GM23338 (cell line): ENCODE results near the gene ICAM5. TPM values are rescaled to one million over a fixed set of nuclear protein-coding genes. Genes with fewer than 3 reads are reported as not detected.

ENCODE experiments used
- ATAC-seq: fragments of 200-7000 bp; cut with Tn5 transposase; 3 replicates; pipeline ENCODE4 v1.9.1; 2020
- DNase-seq: peaks from one replicate; pipeline ENCODE4 v3.0.0-alpha.2; 2015; ENCODE audit warnings: low spot score
- H2AFZ ChIP-seq: fragments of 200-600 bp; sonication (generic); 2 replicates; pipeline ENCODE4 v1.8.0; 2016; ENCODE audit warnings: antibody characterized with exemption, mild to moderate bottlenecking, moderate library complexity
- H3F3A ChIP-seq: fragments of 200-600 bp; sonication (generic); replicated peaks from 2 replicates; pipeline ENCODE4 v1.8.0; 2017; ENCODE audit warnings: antibody characterized with exemption, mixed run types, low read depth
- H3K27ac ChIP-seq: fragments of 200-600 bp; sonication (generic); 2 replicates; pipeline ENCODE4 v1.6.1; 2016; ENCODE audit warnings: low read depth
- H3K27me3 ChIP-seq: fragments of 200-600 bp; sonication (generic); 2 replicates; pipeline ENCODE4 v1.8.0; 2016; ENCODE audit warnings: mild to moderate bottlenecking, mixed run types, moderate library complexity; ENCODE audit not compliant: insufficient read depth
- H3K36me3 ChIP-seq: fragments of 200-600 bp; sonication (generic); 2 replicates; pipeline ENCODE4 v1.8.0; 2016; ENCODE audit warnings: mild to moderate bottlenecking; ENCODE audit not compliant: insufficient read depth
- H3K4me1 ChIP-seq: fragments of 200-600 bp; sonication (generic); 2 replicates; pipeline ENCODE4 v1.8.0; 2016; ENCODE audit warnings: mild to moderate bottlenecking, moderate library complexity; ENCODE audit not compliant: insufficient read depth
- H3K4me2 ChIP-seq: fragments of 200-600 bp; sonication (generic); 2 replicates; pipeline ENCODE4 v1.7.1; 2017; ENCODE audit warnings: mixed run types
- H3K4me3 ChIP-seq: fragments of 200-600 bp; sonication (generic); 2 replicates; pipeline ENCODE4 v1.6.1; 2016; ENCODE audit warnings: mixed run types
- H3K79me2 ChIP-seq: fragments of 200-600 bp; sonication (generic); replicated peaks from 2 replicates; pipeline ENCODE4 v1.8.0; 2017; ENCODE audit warnings: mild to moderate bottlenecking; ENCODE audit not compliant: insufficient read depth
- H3K9me2 ChIP-seq: fragments of 200-600 bp; sonication (generic); 2 replicates; pipeline ENCODE4 v1.8.0; 2017; ENCODE audit not compliant: insufficient read depth
- H4K20me1 ChIP-seq: fragments of 200-600 bp; sonication (generic); replicated peaks from 2 replicates; pipeline ENCODE4 v1.8.0; 2017; ENCODE audit warnings: mild to moderate bottlenecking; ENCODE audit not compliant: insufficient read depth
- H3K27ac Mint-ChIP-seq: 2 replicates; pipeline ENCODE4 v1.8.0; 2020; ENCODE audit warnings: inconsistent platforms, mild to moderate bottlenecking, moderate library complexity, mixed read lengths
- H3K27me3 Mint-ChIP-seq: 3 replicates; pipeline ENCODE4 v1.8.0; 2022; ENCODE audit warnings: low read depth, mild to moderate bottlenecking, moderate library complexity, mixed read lengths, inconsistent platforms; ENCODE audit not compliant: insufficient read depth, poor library complexity
- H3K36me3 Mint-ChIP-seq: 3 replicates; pipeline ENCODE4 v1.8.0; 2021; ENCODE audit warnings: low read depth, mild to moderate bottlenecking, inconsistent platforms, moderate library complexity, mixed read lengths
- H3K4me1 Mint-ChIP-seq: 3 replicates; pipeline ENCODE4 v1.8.0; 2020; ENCODE audit warnings: mild to moderate bottlenecking, inconsistent platforms, mixed read lengths
- H3K4me3 Mint-ChIP-seq: 3 replicates; pipeline ENCODE4 v1.8.0; 2021; ENCODE audit warnings: moderate library complexity, mild to moderate bottlenecking, inconsistent platforms, mixed read lengths
- H3K9me3 Mint-ChIP-seq: 3 replicates; pipeline ENCODE4 v1.8.0; 2020; ENCODE audit warnings: moderate library complexity, mild to moderate bottlenecking, inconsistent platforms, mixed read lengths
- CREB1 ChIP-seq: fragments of 250-450 bp; sonication (Bioruptor Pico); IDR thresholded peaks from 2 replicates; pipeline ENCODE4 v1.5.0; 2020; ENCODE audit warnings: low read depth, mild to moderate bottlenecking, moderate library complexity
- EZH2 ChIP-seq: fragments of 200-600 bp; sonication (generic); IDR thresholded peaks from one replicate; pipeline ENCODE4 v1.8.0; 2017; ENCODE audit warnings: antibody characterized with exemption, mild to moderate bottlenecking, low read depth; ENCODE audit not compliant: unreplicated experiment
- EZH2phosphoT487 ChIP-seq: fragments of 200-600 bp; sonication (generic); IDR thresholded peaks from one replicate; pipeline ENCODE4 v1.8.1; 2018; ENCODE audit warnings: antibody characterized with exemption; ENCODE audit not compliant: unreplicated experiment
- JUNB ChIP-seq: IDR thresholded peaks from one replicate; pipeline ENCODE4 v1.6.1; 2016; ENCODE audit warnings: antibody characterized with exemption; ENCODE audit not compliant: unreplicated experiment
- NANOG ChIP-seq: IDR thresholded peaks from 2 replicates; pipeline ENCODE4 v1.6.1; 2016; ENCODE audit warnings: antibody characterized with exemption, borderline replicate concordance
- POLR2AphosphoS5 ChIP-seq: IDR thresholded peaks from 2 replicates; pipeline ENCODE4 v1.6.1; 2016; ENCODE audit warnings: antibody characterized with exemption, low read depth
- STAT1 ChIP-seq: IDR thresholded peaks from one replicate; pipeline ENCODE4 v1.6.1; 2016; ENCODE audit warnings: antibody characterized with exemption; ENCODE audit not compliant: unreplicated experiment
- ZNF114 ChIP-seq: fragments of 250-450 bp; sonication (Bioruptor Pico); IDR thresholded peaks from 2 replicates; pipeline ENCODE4 v1.5.0; 2020; ENCODE audit warnings: mild to moderate bottlenecking, moderate library complexity
- ZNF331 ChIP-seq: fragments of 250-450 bp; sonication (Bioruptor Pico); IDR thresholded peaks from 2 replicates; pipeline ENCODE4 v1.5.0; 2020; ENCODE audit warnings: low read depth, mild to moderate bottlenecking, moderate library complexity
- polyA plus RNA-seq: library from polyadenylated mRNA; unstranded; fragments of >200 nt; fragmentation: Nextera tagmentation; extraction: Ambion mirVana; gene quantifications from 2 replicates; pipeline ENCODE4 v1.2.1, GENCODE V29; 2016
- total RNA-seq: library from RNA; depleted of rRNA; stranded (reverse); fragments of >200 nt; shearing (Covaris generic); gene quantifications from 2 replicates; pipeline ENCODE4 v1.2.3, GENCODE V29; 2014
- TF ChIP-seq, protein P1 (sequence below), 2 experiments: fragments of 200-600 bp in 1 of 2; sonication (generic) in 1 of 2; conservative IDR thresholded peaks; 2 replicates each; pipeline versions ENCODE4 v1.5.1 to v1.6.1; 2016 to 2017; ENCODE audit warnings: antibody characterized with exemption in 2 of 2, low read depth in 2 of 2, mild to moderate bottlenecking in 2 of 2, moderate library complexity in 1 of 2
- TF ChIP-seq, protein P2 (sequence below): IDR thresholded peaks from 2 replicates; pipeline ENCODE4 v1.6.1; 2016; ENCODE audit warnings: antibody characterized with exemption
- TF ChIP-seq, protein P3 (sequence below): IDR thresholded peaks from one replicate; pipeline ENCODE4 v1.6.1; 2018; ENCODE audit warnings: antibody characterized with exemption; ENCODE audit not compliant: unreplicated experiment
- TF ChIP-seq, protein P4 (sequence below): fragments of 250-450 bp; sonication (Bioruptor Pico); IDR thresholded peaks from 2 replicates; pipeline ENCODE4 v1.5.0; 2020; ENCODE audit warnings: mild to moderate bottlenecking, moderate library complexity

The ICAM5 gene
- total and polyA plus RNA-seq, 2 experiments from 2014 or later = 0.47 to 4.6 TPM

DNA sequence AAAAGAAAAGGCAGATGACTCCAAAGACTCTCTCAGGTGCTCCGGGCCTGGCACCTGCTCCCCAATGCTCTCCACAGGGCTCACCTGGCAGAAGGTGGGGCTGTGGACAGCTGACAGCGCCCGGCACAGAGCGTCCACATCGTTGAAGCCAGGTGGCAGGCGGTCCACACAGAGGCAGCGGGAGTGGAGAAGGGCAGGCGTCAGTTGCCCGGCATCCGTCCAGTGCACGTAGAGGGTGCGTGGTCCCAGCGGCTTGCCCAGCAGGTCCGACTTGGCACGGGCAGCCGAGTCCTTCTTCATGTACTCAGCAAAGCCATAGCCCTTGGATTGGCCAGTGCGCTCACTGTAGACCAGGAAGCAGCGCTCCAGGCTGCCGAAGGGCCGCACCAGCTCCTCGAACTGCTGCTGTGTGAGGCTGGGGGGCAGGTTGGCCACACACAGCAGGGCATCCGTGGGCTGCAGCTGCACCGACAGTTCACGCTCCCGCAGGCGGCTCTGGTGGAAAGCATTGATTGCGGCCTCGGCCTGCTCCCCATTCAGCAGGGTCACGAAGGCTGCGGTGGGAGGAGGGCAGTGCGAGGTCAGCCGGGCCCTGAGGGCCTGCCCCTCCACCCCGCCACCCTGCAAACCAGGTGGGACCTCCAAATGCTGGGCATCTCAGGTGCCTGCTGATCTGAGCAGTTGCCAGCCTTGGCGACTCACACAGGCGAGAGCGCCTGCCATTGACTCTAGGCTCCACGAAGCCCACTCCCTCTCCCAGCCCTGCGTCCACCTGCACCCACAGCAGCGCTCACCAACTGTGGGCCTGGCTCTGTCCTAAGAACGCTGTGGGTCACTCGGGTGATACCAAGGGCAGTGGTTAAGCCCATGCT is 39.0 kb downstream of the ICAM5 start:
- no peak overlapping the region for H3K4me2 ChIP-seq
- Mint-ChIP-seq H3K4me3 (no peak overlapping the region), H3K27ac (no peak overlapping the region), H3K36me3 (peaks cover 62% of the 10 kb centered on the region), H3K4me1 (peaks cover 6% of the 10 kb centered on the region), H3K9me3 (no peaks in the 10 kb centered on the region), H3K27me3 (peaks cover 11% of the 10 kb centered on the region)
- H3K4me1 ChIP-seq = 0 out of 2 replicates have a peak, but pooled peaks cover 9% of the 10 kb centered on the region
- no peak for TF ChIP-seq POLR2AphosphoS5
- TF ChIP-seq CREB1 (CRISPR knock-in tag) = no peak
- no peak for TF ChIP-seq EZH2
- TF ChIP-seq JUNB = no peak
- TF ChIP-seq, protein P1, sequence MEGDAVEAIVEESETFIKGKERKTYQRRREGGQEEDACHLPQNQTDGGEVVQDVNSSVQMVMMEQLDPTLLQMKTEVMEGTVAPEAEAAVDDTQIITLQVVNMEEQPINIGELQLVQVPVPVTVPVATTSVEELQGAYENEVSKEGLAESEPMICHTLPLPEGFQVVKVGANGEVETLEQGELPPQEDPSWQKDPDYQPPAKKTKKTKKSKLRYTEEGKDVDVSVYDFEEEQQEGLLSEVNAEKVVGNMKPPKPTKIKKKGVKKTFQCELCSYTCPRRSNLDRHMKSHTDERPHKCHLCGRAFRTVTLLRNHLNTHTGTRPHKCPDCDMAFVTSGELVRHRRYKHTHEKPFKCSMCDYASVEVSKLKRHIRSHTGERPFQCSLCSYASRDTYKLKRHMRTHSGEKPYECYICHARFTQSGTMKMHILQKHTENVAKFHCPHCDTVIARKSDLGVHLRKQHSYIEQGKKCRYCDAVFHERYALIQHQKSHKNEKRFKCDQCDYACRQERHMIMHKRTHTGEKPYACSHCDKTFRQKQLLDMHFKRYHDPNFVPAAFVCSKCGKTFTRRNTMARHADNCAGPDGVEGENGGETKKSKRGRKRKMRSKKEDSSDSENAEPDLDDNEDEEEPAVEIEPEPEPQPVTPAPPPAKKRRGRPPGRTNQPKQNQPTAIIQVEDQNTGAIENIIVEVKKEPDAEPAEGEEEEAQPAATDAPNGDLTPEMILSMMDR (conservative IDR thresholded peaks at IDR 0.05; ENCODE audit: low read depth in 2 of 2) = no peak
- TF ChIP-seq, protein P2, sequence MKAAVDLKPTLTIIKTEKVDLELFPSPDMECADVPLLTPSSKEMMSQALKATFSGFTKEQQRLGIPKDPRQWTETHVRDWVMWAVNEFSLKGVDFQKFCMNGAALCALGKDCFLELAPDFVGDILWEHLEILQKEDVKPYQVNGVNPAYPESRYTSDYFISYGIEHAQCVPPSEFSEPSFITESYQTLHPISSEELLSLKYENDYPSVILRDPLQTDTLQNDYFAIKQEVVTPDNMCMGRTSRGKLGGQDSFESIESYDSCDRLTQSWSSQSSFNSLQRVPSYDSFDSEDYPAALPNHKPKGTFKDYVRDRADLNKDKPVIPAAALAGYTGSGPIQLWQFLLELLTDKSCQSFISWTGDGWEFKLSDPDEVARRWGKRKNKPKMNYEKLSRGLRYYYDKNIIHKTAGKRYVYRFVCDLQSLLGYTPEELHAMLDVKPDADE = no peak
- TF ChIP-seq NANOG = no peak
- TF ChIP-seq, protein P3, sequence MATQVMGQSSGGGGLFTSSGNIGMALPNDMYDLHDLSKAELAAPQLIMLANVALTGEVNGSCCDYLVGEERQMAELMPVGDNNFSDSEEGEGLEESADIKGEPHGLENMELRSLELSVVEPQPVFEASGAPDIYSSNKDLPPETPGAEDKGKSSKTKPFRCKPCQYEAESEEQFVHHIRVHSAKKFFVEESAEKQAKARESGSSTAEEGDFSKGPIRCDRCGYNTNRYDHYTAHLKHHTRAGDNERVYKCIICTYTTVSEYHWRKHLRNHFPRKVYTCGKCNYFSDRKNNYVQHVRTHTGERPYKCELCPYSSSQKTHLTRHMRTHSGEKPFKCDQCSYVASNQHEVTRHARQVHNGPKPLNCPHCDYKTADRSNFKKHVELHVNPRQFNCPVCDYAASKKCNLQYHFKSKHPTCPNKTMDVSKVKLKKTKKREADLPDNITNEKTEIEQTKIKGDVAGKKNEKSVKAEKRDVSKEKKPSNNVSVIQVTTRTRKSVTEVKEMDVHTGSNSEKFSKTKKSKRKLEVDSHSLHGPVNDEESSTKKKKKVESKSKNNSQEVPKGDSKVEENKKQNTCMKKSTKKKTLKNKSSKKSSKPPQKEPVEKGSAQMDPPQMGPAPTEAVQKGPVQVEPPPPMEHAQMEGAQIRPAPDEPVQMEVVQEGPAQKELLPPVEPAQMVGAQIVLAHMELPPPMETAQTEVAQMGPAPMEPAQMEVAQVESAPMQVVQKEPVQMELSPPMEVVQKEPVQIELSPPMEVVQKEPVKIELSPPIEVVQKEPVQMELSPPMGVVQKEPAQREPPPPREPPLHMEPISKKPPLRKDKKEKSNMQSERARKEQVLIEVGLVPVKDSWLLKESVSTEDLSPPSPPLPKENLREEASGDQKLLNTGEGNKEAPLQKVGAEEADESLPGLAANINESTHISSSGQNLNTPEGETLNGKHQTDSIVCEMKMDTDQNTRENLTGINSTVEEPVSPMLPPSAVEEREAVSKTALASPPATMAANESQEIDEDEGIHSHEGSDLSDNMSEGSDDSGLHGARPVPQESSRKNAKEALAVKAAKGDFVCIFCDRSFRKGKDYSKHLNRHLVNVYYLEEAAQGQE = no peak
- TF ChIP-seq ZNF331 (CRISPR knock-in tag) = no peak
- TF ChIP-seq EZH2phosphoT487 = no peak
- no peak for TF ChIP-seq ZNF114
- TF ChIP-seq, protein P4, sequence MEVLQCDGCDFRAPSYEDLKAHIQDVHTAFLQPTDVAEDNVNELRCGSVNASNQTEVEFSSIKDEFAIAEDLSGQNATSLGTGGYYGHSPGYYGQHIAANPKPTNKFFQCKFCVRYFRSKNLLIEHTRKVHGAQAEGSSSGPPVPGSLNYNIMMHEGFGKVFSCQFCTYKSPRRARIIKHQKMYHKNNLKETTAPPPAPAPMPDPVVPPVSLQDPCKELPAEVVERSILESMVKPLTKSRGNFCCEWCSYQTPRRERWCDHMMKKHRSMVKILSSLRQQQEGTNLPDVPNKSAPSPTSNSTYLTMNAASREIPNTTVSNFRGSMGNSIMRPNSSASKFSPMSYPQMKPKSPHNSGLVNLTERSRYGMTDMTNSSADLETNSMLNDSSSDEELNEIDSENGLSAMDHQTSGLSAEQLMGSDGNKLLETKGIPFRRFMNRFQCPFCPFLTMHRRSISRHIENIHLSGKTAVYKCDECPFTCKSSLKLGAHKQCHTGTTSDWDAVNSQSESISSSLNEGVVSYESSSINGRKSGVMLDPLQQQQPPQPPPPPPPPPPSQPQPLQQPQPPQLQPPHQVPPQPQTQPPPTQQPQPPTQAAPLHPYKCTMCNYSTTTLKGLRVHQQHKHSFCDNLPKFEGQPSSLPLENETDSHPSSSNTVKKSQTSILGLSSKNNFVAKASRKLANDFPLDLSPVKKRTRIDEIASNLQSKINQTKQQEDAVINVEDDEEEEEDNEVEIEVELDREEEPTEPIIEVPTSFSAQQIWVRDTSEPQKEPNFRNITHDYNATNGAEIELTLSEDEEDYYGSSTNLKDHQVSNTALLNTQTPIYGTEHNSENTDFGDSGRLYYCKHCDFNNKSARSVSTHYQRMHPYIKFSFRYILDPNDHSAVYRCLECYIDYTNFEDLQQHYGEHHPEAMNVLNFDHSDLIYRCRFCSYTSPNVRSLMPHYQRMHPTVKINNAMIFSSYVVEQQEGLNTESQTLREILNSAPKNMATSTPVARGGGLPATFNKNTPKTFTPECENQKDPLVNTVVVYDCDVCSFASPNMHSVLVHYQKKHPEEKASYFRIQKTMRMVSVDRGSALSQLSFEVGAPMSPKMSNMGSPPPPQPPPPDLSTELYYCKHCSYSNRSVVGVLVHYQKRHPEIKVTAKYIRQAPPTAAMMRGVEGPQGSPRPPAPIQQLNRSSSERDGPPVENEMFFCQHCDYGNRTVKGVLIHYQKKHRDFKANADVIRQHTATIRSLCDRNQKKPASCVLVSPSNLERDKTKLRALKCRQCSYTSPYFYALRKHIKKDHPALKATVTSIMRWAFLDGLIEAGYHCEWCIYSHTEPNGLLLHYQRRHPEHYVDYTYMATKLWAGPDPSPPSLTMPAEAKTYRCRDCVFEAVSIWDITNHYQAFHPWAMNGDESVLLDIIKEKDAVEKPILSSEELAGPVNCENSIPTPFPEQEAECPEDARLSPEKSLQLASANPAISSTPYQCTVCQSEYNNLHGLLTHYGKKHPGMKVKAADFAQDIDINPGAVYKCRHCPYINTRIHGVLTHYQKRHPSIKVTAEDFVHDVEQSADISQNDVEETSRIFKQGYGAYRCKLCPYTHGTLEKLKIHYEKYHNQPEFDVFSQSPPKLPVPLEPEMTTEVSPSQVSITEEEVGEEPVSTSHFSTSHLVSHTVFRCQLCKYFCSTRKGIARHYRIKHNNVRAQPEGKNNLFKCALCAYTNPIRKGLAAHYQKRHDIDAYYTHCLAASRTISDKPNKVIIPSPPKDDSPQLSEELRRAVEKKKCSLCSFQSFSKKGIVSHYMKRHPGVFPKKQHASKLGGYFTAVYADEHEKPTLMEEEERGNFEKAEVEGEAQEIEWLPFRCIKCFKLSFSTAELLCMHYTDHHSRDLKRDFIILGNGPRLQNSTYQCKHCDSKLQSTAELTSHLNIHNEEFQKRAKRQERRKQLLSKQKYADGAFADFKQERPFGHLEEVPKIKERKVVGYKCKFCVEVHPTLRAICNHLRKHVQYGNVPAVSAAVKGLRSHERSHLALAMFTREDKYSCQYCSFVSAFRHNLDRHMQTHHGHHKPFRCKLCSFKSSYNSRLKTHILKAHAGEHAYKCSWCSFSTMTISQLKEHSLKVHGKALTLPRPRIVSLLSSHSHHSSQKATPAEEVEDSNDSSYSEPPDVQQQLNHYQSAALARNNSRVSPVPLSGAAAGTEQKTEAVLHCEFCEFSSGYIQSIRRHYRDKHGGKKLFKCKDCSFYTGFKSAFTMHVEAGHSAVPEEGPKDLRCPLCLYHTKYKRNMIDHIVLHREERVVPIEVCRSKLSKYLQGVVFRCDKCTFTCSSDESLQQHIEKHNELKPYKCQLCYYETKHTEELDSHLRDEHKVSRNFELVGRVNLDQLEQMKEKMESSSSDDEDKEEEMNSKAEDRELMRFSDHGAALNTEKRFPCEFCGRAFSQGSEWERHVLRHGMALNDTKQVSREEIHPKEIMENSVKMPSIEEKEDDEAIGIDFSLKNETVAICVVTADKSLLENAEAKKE (CRISPR knock-in tag) = no peak
- no peak for TF ChIP-seq STAT1
- no peaks in the 10 kb centered on the region; the same call in 1 of the 2 replicates for H3F3A ChIP-seq
- peaks cover 19% of the 10 kb centered on the region; the same call in 1 of the 2 replicates for H3K36me3 ChIP-seq
- no peak overlapping the region for H3K4me3 ChIP-seq
- no peak overlapping the region for H2AFZ ChIP-seq
- no peak overlapping the region for H3K27ac ChIP-seq
- DNase-seq = no peak
- H3K27me3 ChIP-seq = no peaks in the 10 kb centered on the region
- H3K9me2 ChIP-seq = no peaks in the 10 kb centered on the region
- ATAC-seq = no peak
- peaks cover 33% of the 10 kb centered on the region for H3K79me2 ChIP-seq
- H4K20me1 ChIP-seq = peaks cover 27% of the 10 kb centered on the region
